ENCODE measurements around the gene EZH1.

The EZH1 gene

GRCh38 chr17:42740699-42741098, 4.1 kb downstream of the EZH1 start:
- DNase-seq (ENCODE audit: low read depth), result no peak
- no peak overlapping the region for H3K4me3 ChIP-seq (ENCODE audit: low read depth, low read length)
- no peak for TF ChIP-seq CTCF (conservative IDR thresholded peaks at IDR 0.05; ENCODE audit: low read depth, low read length)

GRCh38 chr17:42725143-42725542, 19.7 kb downstream of the EZH1 start:
- DNase-seq (ENCODE audit: low read depth), result no peak
- no peak for TF ChIP-seq CTCF (conservative IDR thresholded peaks at IDR 0.05; ENCODE audit: low read depth, low read length)
- no peak overlapping the region for H3K4me3 ChIP-seq (ENCODE audit: low read depth, low read length)

DNA sequence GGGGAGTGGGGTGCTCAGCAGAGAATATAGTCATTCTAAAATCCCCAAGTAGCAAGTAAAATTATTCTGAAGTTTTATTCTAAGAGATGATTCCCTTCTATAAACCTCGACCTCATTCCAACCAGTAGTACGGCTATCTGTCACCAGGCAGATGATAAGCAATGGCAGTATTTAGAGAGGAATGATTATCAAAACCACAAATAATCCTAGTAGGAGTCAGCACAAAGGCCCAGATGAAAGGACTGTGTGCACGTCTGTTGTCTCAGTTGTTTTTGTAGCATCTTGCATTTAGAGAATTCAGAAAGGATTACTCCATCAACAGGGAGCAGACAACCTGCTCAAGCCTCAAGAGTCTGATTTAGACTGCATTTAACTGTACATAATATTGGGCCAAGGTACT, 21.2 kb downstream of the EZH1 start:
- no peak for TF ChIP-seq CTCF (conservative IDR thresholded peaks at IDR 0.05; ENCODE audit: low read depth, low read length)
- no peak overlapping the region for H3K4me3 ChIP-seq (ENCODE audit: low read depth, low read length)
- DNase-seq (ENCODE audit: low read depth), result no peak

DNA sequence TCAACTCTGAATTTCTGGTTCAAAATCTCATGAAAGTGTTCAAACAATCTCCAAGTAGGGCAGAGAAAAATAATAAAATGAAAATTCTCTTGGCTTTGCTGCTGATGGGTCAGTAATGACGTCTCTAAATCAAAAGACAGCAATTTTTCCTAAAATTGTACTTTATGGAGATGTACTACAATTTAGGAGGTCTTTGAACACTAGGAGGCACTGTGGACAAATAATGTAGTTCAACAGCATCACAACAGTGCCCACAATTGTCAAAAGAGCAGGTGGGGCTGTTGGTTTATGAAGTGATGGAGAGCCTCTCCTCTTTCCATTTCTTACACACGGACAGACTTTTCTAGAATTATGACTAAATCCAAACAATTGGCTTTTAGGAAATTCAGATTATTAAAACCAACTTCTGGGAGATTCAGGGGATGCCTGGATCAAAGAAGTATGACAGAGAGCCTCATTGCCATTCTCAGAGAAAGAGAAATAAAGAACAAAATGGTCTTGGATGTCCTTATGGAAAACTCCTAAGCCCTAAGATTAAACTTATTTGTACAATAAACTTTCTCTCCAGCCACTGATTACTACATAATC, 23.8 kb downstream of the EZH1 start:
- peak; percentile 63 for TF ChIP-seq CTCF (conservative IDR thresholded peaks at IDR 0.05; ENCODE audit: low read depth, low read length)
- H3K4me3 ChIP-seq (ENCODE audit: low read depth, low read length), result no peak overlapping the region
- peak; percentile 85 for DNase-seq (ENCODE audit: low read depth)

GRCh38 chr17:42709561-42709960, 35.3 kb downstream of the EZH1 start:
- no peak for DNase-seq (ENCODE audit: low read depth)
- TF ChIP-seq CTCF (conservative IDR thresholded peaks at IDR 0.05; ENCODE audit: low read depth, low read length), result no peak
- H3K4me3 ChIP-seq (ENCODE audit: low read depth, low read length), result no peak overlapping the region

DNA sequence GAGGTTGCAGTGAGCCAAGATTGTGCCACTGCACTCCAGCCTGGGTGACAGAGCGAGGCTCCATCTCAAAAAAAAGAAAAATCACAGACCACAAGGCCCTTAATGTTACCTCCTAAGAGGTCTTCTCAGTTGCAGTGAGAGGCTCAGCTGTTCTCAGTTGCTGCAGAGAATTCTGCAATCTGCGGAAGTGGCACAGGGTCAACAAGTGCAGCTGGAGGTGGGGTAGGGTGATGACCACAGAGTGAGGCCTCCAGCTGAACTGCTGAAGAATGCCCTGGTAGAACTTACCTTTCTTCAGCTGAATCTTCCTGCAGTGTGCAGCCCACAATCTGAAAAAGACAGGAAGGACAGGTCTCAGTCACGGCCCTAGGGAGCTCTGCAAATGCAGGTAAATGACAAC, 36.3 kb downstream of the EZH1 start:
- H3K4me3 ChIP-seq (ENCODE audit: low read depth, low read length), result no peak overlapping the region
- TF ChIP-seq CTCF (conservative IDR thresholded peaks at IDR 0.05; ENCODE audit: low read depth, low read length), result no peak
- DNase-seq (ENCODE audit: low read depth), result no peak

- DNase-seq (ENCODE audit: low read depth), result no peak
- no peak overlapping the region for H3K4me3 ChIP-seq (ENCODE audit: low read depth, low read length)
- no peak for TF ChIP-seq CTCF (conservative IDR thresholded peaks at IDR 0.05; ENCODE audit: low read depth, low read length)
Measured at GRCh38 chr17:42706732-42707131, 38.1 kb downstream of the EZH1 start.

Data from choroid plexus epithelial cell (primary cell).